Kidney tubule cell (primary cell): ENCODE data around the gene DISC1.
A peak's percentile ranks its signal among the peaks of the same experiment; 100 is the strongest.
"Not testable (repeated sequence)": the region's sequence is repeated elsewhere in the genome, so short reads cannot be mapped to it uniquely, and the experiment has no call there.

Experiments used
- DNase-seq: peaks from one replicate; pipeline ENCODE4 v3.0.0-alpha.2; 2018; ENCODE audit warnings: low spot score

The DISC1 gene

GRCh38 chr1:231626535-231626950 lies at the start of gene DISC1:
DISC1 (plus strand) TSS chr1:231626790; CDS start chr1:231626868, 78 bp downstream.
- peak; percentile 84 for DNase-seq

GRCh38 chr1:231576804-231577718 lies 49.5 kb upstream of the DISC1 start:
- DNase-seq = no peak

GRCh38 chr1:231580874-231581273 lies 45.7 kb upstream of the DISC1 start:
- no peak for DNase-seq

GRCh38 chr1:231581859-231582258 lies 44.7 kb upstream of the DISC1 start:
- no peak for DNase-seq

- DNase-seq = no peak
Measured at GRCh38 chr1:231583376-231583775, 43.2 kb upstream of the DISC1 start.

GRCh38 chr1:231584117-231584516 lies 42.5 kb upstream of the DISC1 start:
- DNase-seq = peak; percentile 63

- DNase-seq = no peak
Measured at GRCh38 chr1:231584921-231585320, 41.7 kb upstream of the DISC1 start.

GRCh38 chr1:231590453-231591198 lies 36.0 kb upstream of the DISC1 start:
- DNase-seq = peak; percentile 78

- no peak for DNase-seq
Measured at GRCh38 chr1:231591466-231591865, 35.1 kb upstream of the DISC1 start.

- DNase-seq = no peak
Measured at GRCh38 chr1:231592809-231593208, 33.8 kb upstream of the DISC1 start.

GRCh38 chr1:231593264-231593663 lies 33.3 kb upstream of the DISC1 start:
- not testable (repeated sequence) for DNase-seq

GRCh38 chr1:231594123-231594522 lies 32.5 kb upstream of the DISC1 start:
- DNase-seq = no peak

- DNase-seq = no peak
Measured at GRCh38 chr1:231594749-231595148, 31.8 kb upstream of the DISC1 start.

- DNase-seq = no peak
Measured at GRCh38 chr1:231596337-231596791, 30.2 kb upstream of the DISC1 start.

GRCh38 chr1:231597971-231598370 lies 28.6 kb upstream of the DISC1 start:
- DNase-seq = no peak

GRCh38 chr1:231600458-231600976 lies 26.1 kb upstream of the DISC1 start:
- no peak for DNase-seq

GRCh38 chr1:231601824-231602672 lies 24.5 kb upstream of the DISC1 start:
- no peak for DNase-seq

- DNase-seq = no peak
Measured at GRCh38 chr1:231602673-231602984, 24.0 kb upstream of the DISC1 start.

- peak; percentile 66 for DNase-seq
Measured at GRCh38 chr1:231603598-231604275, 22.9 kb upstream of the DISC1 start.

GRCh38 chr1:231604276-231604621 lies 22.3 kb upstream of the DISC1 start:
- DNase-seq = no peak
